ENCODE data around the gene FAM222B.
"Not testable (repeated sequence)": the region's sequence is repeated elsewhere in the genome, so short reads cannot be mapped to it uniquely, and the experiment has no call there.

FAM222B gene

GRCh38 chr17:28792877-28793661, 49.5 kb downstream of the FAM222B start:
- no peak overlapping the region for H3K4me3 ChIP-seq (ENCODE audit: low read depth, low read length)
- no peaks in the 10 kb centered on the region for H3K36me3 ChIP-seq
- H3K4me1 ChIP-seq = no peaks in the 10 kb centered on the region
- DNase-seq = no peak
- no peaks in the 10 kb centered on the region for H3K27me3 ChIP-seq
- H3K9me3 ChIP-seq = no peaks in the 10 kb centered on the region
- no peak for TF ChIP-seq CTCF (IDR thresholded peaks at IDR 0.05; ENCODE audit: low read depth, low read length)

GRCh38 chr17:28788100-28788499, 54.5 kb downstream of the FAM222B start:
- Histone ChIP-seq H3K4me3 (ENCODE audit: low read depth, low read length) (no peak overlapping the region), H3K27me3 (no peaks in the 10 kb centered on the region), H3K36me3 (no peaks in the 10 kb centered on the region), H3K9me3 (no peaks in the 10 kb centered on the region), H3K4me1 (no peaks in the 10 kb centered on the region)
- DNase-seq = no peak
- TF ChIP-seq CTCF (IDR thresholded peaks at IDR 0.05; ENCODE audit: low read depth, low read length) = no peak

GRCh38 chr17:28783161-28783560, 59.4 kb downstream of the FAM222B start:
- no peaks in the 10 kb centered on the region for H3K4me1 ChIP-seq
- H3K9me3 ChIP-seq = no peaks in the 10 kb centered on the region
- no peaks in the 10 kb centered on the region for H3K36me3 ChIP-seq
- H3K27me3 ChIP-seq = no peaks in the 10 kb centered on the region
- no peak for DNase-seq
- TF ChIP-seq CTCF (IDR thresholded peaks at IDR 0.05; ENCODE audit: low read depth, low read length) = no peak
- H3K4me3 ChIP-seq (ENCODE audit: low read depth, low read length) = no peak overlapping the region

- not testable (repeated sequence) for H3K36me3 ChIP-seq; H3K4me3 ChIP-seq (ENCODE audit: low read depth, low read length); DNase-seq; H3K4me1 ChIP-seq; H3K27me3 ChIP-seq; H3K9me3 ChIP-seq
Measured at GRCh38 chr17:28779601-28780000, 63.0 kb downstream of the FAM222B start.

- Histone ChIP-seq H3K36me3 (no peaks in the 10 kb centered on the region), H3K27me3 (no peaks in the 10 kb centered on the region), H3K4me1 (no peaks in the 10 kb centered on the region), H3K9me3 (no peaks in the 10 kb centered on the region), H3K4me3 (ENCODE audit: low read depth, low read length) (no peak overlapping the region)
- TF ChIP-seq CTCF (IDR thresholded peaks at IDR 0.05; ENCODE audit: low read depth, low read length) = no peak
- no peak for DNase-seq
Measured at GRCh38 chr17:28777178-28777577, 65.4 kb downstream of the FAM222B start.

GRCh38 chr17:28774206-28774605, 68.4 kb downstream of the FAM222B start:
- no peaks in the 10 kb centered on the region for H3K9me3 ChIP-seq
- no peaks in the 10 kb centered on the region for H3K4me1 ChIP-seq
- no peak for TF ChIP-seq CTCF (IDR thresholded peaks at IDR 0.05; ENCODE audit: low read depth, low read length)
- no peaks in the 10 kb centered on the region for H3K36me3 ChIP-seq
- no peak for DNase-seq
- no peaks in the 10 kb centered on the region for H3K27me3 ChIP-seq
- no peak overlapping the region for H3K4me3 ChIP-seq (ENCODE audit: low read depth, low read length)

Data from BE2C (cell line).